ENCODE measurements around the gene BTBD9. TPM values are rescaled to one million over a fixed set of nuclear protein-coding genes. Genes with fewer than 3 reads are reported as not detected.

BTBD9 gene
- total and polyA plus RNA-seq, 2 of the 13 experiments (the other 11 are each of a cell fraction or from before 2014, with no cell fraction given) = 1.2 to 3.0 TPM

DNA sequence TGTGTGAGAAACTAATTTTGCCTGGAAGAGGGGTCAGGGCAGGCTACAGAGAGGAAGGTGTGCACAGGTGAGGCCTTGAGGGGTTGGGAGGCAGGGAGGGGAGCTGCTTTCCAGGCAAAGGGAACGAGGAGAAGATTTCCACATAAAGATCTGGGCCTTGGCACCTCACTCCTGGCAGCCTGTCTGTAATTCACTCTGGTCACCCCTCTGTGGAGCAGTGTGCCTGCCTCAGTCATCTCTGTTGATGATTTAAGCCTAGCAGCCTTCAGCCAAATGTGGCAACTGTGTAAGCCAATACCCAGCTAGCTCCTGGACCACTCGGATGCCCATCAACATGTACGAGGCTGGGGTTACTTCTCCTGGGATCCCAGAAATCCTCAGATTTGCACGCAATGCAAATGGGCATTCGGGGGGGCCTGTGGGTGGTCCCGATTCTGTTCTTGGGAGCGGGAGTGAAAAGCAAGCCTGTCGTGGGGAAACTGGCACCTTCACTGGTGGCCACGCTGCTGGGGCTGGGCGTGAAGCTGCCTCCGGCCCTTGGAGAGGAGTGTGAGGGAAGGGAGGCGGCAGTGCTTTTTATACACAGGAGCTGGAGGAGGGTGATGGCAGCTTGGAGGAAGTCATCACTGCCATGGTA lies 459.8 kb downstream of the BTBD9 start (continued):
- TF ChIP-seq, protein P1, sequence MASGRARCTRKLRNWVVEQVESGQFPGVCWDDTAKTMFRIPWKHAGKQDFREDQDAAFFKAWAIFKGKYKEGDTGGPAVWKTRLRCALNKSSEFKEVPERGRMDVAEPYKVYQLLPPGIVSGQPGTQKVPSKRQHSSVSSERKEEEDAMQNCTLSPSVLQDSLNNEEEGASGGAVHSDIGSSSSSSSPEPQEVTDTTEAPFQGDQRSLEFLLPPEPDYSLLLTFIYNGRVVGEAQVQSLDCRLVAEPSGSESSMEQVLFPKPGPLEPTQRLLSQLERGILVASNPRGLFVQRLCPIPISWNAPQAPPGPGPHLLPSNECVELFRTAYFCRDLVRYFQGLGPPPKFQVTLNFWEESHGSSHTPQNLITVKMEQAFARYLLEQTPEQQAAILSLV (CRISPR knock-in tag; IDR thresholded peaks at IDR 0.05; ENCODE audit: borderline replicate concordance) = no peak
- TF ChIP-seq ZNF775 (CRISPR knock-in tag; IDR thresholded peaks at IDR 0.05; ENCODE audit: borderline replicate concordance) (no peak), SUZ12 (IDR thresholded peaks at IDR 0.05; ENCODE audit: low read depth, low read length) (no peak)
- TF ChIP-seq, protein P2, sequence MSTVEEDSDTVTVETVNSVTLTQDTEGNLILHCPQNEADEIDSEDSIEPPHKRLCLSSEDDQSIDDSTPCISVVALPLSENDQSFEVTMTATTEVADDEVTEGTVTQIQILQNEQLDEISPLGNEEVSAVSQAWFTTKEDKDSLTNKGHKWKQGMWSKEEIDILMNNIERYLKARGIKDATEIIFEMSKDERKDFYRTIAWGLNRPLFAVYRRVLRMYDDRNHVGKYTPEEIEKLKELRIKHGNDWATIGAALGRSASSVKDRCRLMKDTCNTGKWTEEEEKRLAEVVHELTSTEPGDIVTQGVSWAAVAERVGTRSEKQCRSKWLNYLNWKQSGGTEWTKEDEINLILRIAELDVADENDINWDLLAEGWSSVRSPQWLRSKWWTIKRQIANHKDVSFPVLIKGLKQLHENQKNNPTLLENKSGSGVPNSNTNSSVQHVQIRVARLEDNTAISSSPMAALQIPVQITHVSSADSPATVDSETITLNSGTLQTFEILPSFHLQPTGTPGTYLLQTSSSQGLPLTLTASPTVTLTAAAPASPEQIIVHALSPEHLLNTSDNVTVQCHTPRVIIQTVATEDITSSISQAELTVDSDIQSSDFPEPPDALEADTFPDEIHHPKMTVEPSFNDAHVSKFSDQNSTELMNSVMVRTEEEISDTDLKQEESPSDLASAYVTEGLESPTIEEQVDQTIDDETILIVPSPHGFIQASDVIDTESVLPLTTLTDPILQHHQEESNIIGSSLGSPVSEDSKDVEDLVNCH (CRISPR knock-in tag; IDR thresholded peaks at IDR 0.05) = no peak

DNA sequence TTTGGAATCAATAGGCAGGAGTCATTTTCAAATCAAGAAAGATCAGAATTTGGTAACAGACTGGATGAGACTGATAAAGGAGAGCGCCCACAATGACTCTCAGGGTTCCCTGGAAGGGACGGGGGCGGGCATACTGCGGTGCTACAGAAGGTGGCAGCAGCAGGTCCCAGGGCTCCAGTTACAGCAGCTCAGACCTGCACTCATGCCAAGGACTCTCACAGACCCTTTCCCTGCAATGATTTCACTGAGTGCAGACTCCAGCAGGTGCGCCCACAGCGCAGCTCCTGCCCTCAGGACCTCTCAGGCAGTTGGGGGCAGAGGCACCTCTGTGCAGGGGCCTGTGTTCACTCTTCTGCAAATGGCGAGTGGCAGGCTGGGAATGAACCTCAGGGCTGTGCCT lies 460.4 kb downstream of the BTBD9 start:
- intact Hi-C loops (cut with micrococcal nuclease; ENCODE audit: unreplicated experiment) (loop anchor here (10.0 kb wide), 1 partner anchor 316 kb away; no protein-coding TSS in a partner anchor), in situ Hi-C loops (cut with HindIII; ENCODE audit: extremely low pct_ligation_motif_present, low pct_unique_long_range_greater_than_20kb) (no loop called here)
- Histone ChIP-seq H3K4me1 (ENCODE audit: insufficient read depth, low read length) (peaks cover 33% of the 10 kb centered on the region), H3K9me3 (ENCODE audit: low read length) (no peaks in the 10 kb centered on the region), H3K27me3 (ENCODE audit: control insufficient read depth in 1 of 2, insufficient read depth in 2 of 2, low read length in 2 of 2) (no peaks in the 10 kb centered on the region), H3K27ac (ENCODE audit: extremely low read length, insufficient read depth, low read length) (no peak overlapping the region), H3K36me3 (replicated peaks in 1 of 2; ENCODE audit: control insufficient read depth in 1 of 2, insufficient read depth in 2 of 2, low read length in 2 of 2) (no peaks in the 10 kb centered on the region), H3K4me2 (ENCODE audit: low read depth, low read length) (no peak overlapping the region), H3K79me2 (ENCODE audit: insufficient read depth, low read length) (no peaks in the 10 kb centered on the region), H2AFZ (ENCODE audit: low read length) (no peak overlapping the region), H3K4me3 (replicated peaks in 1 of 3; ENCODE audit: insufficient read depth in 1 of 3, low read depth in 2 of 3, low read length in 3 of 3) (no peak overlapping the region), H4K20me1 (ENCODE audit: insufficient read depth, low read length) (no peaks in the 10 kb centered on the region), H3K9ac (ENCODE audit: insufficient read depth, low read depth, low read length) (no peak overlapping the region)
- ChIA-PET CTCF (ENCODE audit: low intra/inter-chr PET ratio, low total read pairs) (no interaction called here), POLR2A (no interaction called here)
- TF ChIP-seq SMC3 (IDR thresholded peaks at IDR 0.05; ENCODE audit: low read length) (no peak), ZNF282 (IDR thresholded peaks at IDR 0.05; ENCODE audit: partially characterized antibody) (no peak), ZNF703 (CRISPR knock-in tag; IDR thresholded peaks at IDR 0.05; ENCODE audit: borderline replicate concordance) (no peak), NAIF1 (CRISPR knock-in tag; IDR thresholded peaks at IDR 0.05; ENCODE audit: borderline replicate concordance) (no peak), ZBTB7B (CRISPR knock-in tag; IDR thresholded peaks at IDR 0.05) (no peak), GATAD2A (CRISPR knock-in tag; IDR thresholded peaks at IDR 0.05) (no peak), MZF1 (CRISPR knock-in tag; IDR thresholded peaks at IDR 0.05; ENCODE audit: borderline replicate concordance) (no peak)
- TF ChIP-seq, protein P3, sequence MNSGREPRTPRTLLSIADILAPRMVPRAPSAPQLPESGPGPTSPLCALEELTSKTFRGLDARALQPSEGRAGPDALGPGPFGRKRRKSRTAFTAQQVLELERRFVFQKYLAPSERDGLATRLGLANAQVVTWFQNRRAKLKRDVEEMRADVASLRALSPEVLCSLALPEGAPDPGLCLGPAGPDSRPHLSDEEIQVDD (CRISPR knock-in tag; IDR thresholded peaks at IDR 0.05; ENCODE audit: borderline replicate concordance) = no peak
- 92% methylated on average over 6 of the region's 7 CpGs for WGBS (ENCODE audit: low lambda C conversion rate)
- FAIRE-seq (no peak), ATAC-seq (no peak), DNase-seq (ENCODE audit: low spot score) (no peak)
- BruUV-seq (replicated peaks) = no TSS peak
